Stomach smooth muscle (tissue), 2 donors: Measurements from ENCODE around the gene KDELR3.

Experiments used
- H3K27ac ChIP-seq: one replicate; pipeline ENCODE4 v1.7.0; 2013; ENCODE audit warnings: mild to moderate bottlenecking, low read length, inconsistent platforms
- H3K27me3 ChIP-seq, 2 donors: one replicate each; pipeline ENCODE4 v1.7.0; 2013; ENCODE audit warnings: low read length in 2 of 2; ENCODE audit not compliant: insufficient read depth in 2 of 2, control insufficient read depth in 1 of 2
- H3K36me3 ChIP-seq, 2 donors: one replicate each; pipeline ENCODE4 v1.7.0; 2013; ENCODE audit warnings: low read length in 2 of 2; ENCODE audit not compliant: control insufficient read depth in 2 of 2, insufficient read depth in 2 of 2
- H3K4me1 ChIP-seq: one replicate; pipeline ENCODE4 v1.7.0; 2013; ENCODE audit warnings: low read length; ENCODE audit not compliant: control insufficient read depth, insufficient read depth
- H3K4me3 ChIP-seq, 2 donors: one replicate each; pipeline ENCODE4 v1.7.0; 2013; ENCODE audit warnings: low read length in 2 of 2
- H3K9ac ChIP-seq, 2 donors: one replicate each; pipeline ENCODE4 v1.7.0; 2013; ENCODE audit warnings: low read length in 2 of 2, mild to moderate bottlenecking in 1 of 2
- H3K9me3 ChIP-seq, 2 donors: one replicate each; pipeline ENCODE4 v1.7.0; 2013; ENCODE audit warnings: low read length in 2 of 2; ENCODE audit not compliant: control insufficient read depth in 2 of 2
- donor health status: healthy.
- donor health status: Pancreatic carcinoma.

KDELR3 gene

DNA sequence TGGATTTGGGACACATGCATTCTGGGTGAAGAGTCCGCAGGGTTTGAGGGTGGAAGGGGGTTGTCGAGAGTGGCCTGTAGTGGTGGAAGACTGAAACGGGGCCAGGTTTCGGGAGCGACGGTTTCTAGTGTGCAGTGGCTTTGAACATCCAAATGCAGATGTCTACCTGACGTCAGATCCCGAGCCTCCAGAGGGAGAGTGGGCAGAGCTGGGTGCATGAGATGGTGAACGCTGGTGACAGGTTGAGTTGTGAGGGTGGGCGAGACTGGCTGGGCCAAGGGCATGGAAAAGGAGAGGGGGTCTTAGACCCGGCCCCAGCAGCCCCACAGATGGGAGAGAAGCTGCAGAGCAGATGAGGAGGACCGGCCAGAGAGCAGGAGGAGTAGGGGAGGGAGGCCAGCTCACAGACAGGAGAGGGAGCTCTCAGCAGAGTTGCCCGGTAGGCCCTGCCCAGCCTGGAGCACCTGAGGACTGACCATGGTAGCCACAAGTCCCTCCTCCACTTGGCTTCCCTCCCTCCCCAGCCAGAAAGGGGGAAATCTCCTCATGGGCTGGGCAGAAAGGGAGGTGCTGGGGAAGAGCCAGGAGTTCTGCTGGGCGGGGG, 27.0 kb upstream of the KDELR3 start:
- no peaks in the 10 kb centered on the region for H3K36me3 ChIP-seq
- H3K27ac ChIP-seq = no peak overlapping the region
- H3K27me3 ChIP-seq = no peaks in the 10 kb centered on the region
- H3K9ac ChIP-seq = no peak overlapping the region
- no peaks in the 10 kb centered on the region for H3K4me1 ChIP-seq
- H3K9me3 ChIP-seq = no peaks in the 10 kb centered on the region
- no peak overlapping the region for H3K4me3 ChIP-seq

DNA sequence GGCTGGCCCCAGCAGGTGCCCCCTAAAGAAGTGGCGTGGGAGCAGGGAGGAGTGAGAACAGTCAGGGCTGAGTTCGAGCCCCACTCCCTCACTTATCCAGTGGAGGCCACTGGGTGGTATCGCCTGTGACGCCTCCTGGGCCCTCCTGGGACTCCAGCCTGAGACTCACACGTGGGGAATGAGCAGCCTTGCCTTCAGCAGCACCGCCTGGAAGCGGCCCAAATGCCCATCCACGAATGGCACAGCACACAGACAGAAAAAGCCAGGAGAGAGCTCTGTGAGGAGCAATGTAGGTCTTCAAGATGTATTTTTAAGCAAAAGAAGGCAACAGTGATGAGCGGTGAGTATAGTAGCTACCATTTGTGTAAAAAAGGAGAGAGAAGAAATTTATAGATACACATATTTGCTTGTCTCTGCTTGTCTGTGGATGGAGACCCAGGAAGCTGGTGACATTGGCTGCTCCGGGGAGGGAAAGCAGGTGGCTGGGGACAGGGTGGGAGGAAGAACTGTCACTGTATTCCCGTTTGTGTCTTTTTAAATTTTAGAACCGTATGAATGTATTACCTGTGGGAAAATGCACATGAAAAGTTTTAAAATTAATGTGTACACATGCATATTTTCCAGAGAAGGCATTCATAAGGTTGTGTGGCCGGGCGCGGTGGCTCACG, 26.1 kb upstream of the KDELR3 start:
- no peaks in the 10 kb centered on the region for H3K4me1 ChIP-seq
- no peak overlapping the region for H3K4me3 ChIP-seq
- no peaks in the 10 kb centered on the region for H3K36me3 ChIP-seq
- no peak overlapping the region for H3K9ac ChIP-seq
- H3K27ac ChIP-seq = no peak overlapping the region
- no peaks in the 10 kb centered on the region for H3K9me3 ChIP-seq
- peaks cover 2 to 5% of the 10 kb centered on the region in 2 donors for H3K27me3 ChIP-seq

DNA sequence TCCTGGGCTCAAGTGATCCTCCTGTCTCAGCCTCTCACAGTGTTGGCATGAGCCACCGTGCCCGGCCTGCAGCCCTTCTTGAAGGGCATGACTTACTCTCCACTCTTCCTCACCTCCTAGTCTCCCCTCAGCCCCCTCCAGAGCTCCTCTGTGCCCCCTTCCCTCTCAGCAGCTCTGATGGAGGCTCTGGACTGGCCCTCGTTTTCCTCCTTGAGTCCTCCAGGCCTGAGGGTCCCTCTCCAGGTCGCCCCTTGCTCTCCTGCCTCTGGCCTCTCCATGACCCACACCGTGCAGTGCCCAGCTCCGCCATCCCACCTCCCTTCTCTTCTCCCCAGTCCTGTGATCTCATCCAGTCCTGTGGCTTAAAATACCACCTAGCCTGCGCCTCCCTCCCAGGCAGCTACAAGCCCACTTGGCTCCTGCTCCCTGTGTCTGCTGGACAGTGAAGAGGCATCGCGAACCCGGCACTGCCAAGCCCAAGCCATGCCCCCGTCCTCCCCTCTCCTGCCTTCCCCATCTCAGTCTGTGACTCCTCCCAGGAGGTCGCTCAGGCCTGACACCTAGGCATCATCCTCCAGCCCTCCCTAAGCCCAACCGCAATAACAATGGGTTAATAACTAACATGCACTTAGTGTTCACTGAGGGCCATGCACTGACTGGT, 24.8 kb upstream of the KDELR3 start:
- no peaks in the 10 kb centered on the region for H3K4me1 ChIP-seq
- peaks cover 2 to 5% of the 10 kb centered on the region in 2 donors for H3K27me3 ChIP-seq
- H3K9ac ChIP-seq = no peak overlapping the region
- H3K4me3 ChIP-seq = no peak overlapping the region
- no peaks in the 10 kb centered on the region for H3K36me3 ChIP-seq
- no peak overlapping the region for H3K27ac ChIP-seq
- H3K9me3 ChIP-seq = no peaks in the 10 kb centered on the region

DNA sequence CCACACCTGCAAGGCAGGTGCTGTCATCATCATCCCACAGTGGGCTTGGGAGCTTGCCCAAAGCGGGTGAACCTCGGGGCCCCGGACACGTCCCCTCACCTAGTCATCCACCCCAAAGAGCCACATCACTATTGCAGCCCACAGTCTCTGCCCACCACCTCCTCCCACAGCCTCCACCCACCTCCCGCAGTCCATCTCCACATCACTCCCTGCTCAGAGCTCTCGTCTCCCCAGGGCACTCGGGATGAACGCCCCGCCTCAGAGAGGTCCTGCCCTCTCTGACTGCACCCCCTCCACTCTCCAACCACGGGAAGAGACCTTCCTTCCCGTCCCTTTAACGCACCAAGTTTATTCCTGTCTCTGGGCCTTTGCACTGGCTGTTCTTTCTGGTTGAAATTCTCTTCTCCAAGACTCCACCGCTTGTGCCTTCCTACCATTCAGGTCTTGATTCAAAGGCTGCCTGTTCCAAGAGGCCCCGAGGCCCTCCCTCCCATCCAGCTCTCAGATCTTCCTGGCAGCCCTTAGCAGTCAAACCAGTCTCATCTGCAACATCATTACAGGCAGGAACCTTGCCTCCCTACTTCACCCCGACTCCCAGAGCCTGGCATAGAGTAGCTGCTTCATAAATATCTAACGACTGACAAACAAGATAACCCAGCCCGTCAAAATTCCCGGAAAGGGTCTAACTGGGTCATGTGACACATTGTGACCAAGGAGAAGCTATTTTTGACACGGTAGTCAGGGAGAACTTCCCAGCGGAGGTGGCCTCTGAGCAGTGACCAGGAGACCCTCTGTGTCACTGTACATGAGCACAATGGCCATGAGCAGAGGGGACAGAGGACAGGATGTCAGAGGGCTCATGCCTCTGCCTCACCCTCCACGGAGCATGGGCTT, 24.0 kb upstream of the KDELR3 start:
- Histone ChIP-seq H3K27me3 (peaks cover 4 to 5% of the 10 kb centered on the region in 2 donors), H3K4me3 (no peak overlapping the region), H3K9me3 (no peaks in the 10 kb centered on the region), H3K4me1 (no peaks in the 10 kb centered on the region), H3K9ac (no peak overlapping the region), H3K27ac (no peak overlapping the region), H3K36me3 (no peaks in the 10 kb centered on the region)

DNA sequence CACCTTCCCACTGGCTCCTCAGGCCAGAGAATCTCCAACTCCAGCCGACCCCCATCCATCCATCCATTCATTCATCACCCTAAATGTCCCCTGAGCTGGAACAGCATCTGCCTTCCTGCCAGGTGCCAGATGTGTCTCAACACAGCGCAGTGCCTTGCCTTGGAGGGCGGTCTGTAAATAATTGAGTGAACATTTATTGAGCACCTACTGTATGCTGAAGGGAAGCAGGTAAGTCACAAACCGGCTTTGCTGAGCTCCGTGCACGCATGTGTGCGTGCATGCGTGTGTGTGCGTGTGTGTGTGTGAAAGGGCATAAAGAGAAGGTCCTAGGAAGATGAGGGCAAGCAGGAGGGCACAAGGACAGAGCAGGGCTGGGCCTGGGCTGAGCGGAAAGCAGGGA, 23.1 kb upstream of the KDELR3 start:
- Histone ChIP-seq H3K27me3 (peaks cover 5 to 14% of the 10 kb centered on the region in 2 donors), H3K4me1 (no peaks in the 10 kb centered on the region), H3K9me3 (no peaks in the 10 kb centered on the region), H3K4me3 (no peak overlapping the region), H3K9ac (no peak overlapping the region), H3K36me3 (no peaks in the 10 kb centered on the region), H3K27ac (no peak overlapping the region)

DNA sequence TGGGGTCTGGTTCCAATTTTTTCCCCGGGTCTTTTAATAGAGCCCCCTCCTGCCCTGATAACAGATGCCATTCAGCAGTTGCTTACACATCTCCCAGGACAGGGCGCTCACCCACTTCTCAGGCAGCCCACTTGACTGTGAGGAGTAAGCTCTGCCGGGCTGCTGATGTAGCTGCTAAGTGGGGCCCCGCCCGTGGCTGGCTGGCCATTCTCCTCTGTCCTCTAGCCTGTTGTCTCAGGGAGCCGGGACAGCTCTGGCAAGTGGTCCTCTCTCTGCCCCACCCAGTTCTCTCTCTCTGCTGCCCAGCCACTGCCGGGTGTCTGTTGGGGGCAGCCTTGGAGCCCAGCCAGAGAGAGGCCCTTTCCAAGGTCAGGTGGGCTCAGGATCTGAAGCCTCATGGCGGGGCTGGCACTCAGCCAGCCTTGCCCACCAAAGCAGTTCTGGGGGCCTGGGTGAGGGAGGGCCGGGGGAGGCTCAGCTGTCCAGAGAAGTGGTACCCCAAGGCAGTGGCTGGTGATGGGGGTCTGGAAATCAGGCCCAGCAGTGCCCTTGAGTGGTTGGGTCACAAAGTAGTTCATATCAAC, 21.8 kb upstream of the KDELR3 start:
- Histone ChIP-seq H3K4me1 (no peaks in the 10 kb centered on the region), H3K9me3 (no peaks in the 10 kb centered on the region), H3K36me3 (no peaks in the 10 kb centered on the region), H3K27ac (no peak overlapping the region), H3K27me3 (peaks cover 10 to 20% of the 10 kb centered on the region in 2 donors), H3K4me3 (no peak overlapping the region), H3K9ac (no peak overlapping the region)

DNA sequence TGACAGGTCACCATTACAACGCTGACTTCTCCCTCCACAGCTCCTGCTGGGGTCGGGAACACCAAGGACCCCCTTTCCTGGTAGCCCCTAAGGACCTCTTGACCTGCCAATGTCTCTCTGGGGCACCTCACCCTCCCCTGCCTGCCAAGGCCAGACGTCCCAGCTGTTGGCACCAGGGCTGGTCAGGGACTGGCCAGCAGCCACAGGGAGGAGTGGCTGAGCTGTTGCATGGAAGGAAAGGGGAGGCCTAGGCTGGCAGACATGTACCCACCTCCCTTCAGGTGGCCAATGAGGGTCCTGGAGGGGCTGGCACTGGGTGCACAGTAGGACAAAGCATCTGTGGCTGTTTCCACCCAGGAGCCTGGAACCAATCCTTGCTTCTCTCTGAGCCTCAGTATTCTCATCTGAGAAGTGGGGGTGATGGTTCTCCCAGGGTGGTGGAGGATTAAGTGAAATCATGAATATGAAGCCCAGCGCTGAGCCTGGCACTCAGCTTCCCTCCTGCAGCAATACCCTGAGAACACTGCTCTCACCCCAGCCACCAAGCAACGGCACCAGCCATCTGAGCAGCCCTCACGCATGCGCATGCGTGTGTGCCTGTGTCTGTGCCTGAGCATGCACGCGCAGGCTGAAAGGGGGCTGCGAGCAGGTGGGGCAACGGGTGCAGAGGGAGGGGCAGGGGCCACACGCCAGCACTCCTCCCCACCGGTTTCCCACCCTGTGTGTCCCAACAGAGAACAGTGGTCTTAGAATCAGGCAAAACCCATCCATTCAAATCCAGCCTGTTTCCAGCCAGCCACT, 18.8 kb upstream of the KDELR3 start:
- Histone ChIP-seq H3K27ac (no peak overlapping the region), H3K9me3 (no peaks in the 10 kb centered on the region), H3K4me1 (peaks cover 9% of the 10 kb centered on the region), H3K36me3 (no peaks in the 10 kb centered on the region), H3K4me3 (no peak overlapping the region), H3K27me3 (peaks cover 28 to 45% of the 10 kb centered on the region in 2 donors), H3K9ac (no peak overlapping the region)

DNA sequence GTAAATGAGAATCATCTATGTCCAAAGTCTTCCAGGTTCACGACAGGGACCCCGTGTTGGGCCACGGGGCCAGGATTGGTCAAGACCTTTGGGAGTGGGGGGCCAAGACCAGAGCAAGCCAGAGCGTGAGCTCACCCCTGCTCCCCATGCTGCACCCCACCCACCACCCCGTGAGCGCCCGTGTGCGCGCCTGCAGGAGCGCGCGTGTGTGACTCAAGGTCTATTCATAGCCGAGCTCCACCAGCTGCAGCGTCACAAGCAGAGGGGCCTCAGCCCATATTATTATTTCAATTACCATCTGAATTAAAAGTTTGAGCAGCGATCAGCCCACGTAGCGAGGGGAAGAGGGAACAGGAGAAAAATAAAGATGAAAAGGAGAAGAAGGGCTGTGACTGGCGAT, 18.1 kb upstream of the KDELR3 start:
- no peaks in the 10 kb centered on the region for H3K36me3 ChIP-seq
- H3K27ac ChIP-seq = no peak overlapping the region
- H3K9ac ChIP-seq = no peak overlapping the region
- H3K4me1 ChIP-seq = peaks cover 16% of the 10 kb centered on the region
- peaks cover 34 to 50% of the 10 kb centered on the region in 2 donors for H3K27me3 ChIP-seq
- no peak overlapping the region for H3K4me3 ChIP-seq
- H3K9me3 ChIP-seq = no peaks in the 10 kb centered on the region

DNA sequence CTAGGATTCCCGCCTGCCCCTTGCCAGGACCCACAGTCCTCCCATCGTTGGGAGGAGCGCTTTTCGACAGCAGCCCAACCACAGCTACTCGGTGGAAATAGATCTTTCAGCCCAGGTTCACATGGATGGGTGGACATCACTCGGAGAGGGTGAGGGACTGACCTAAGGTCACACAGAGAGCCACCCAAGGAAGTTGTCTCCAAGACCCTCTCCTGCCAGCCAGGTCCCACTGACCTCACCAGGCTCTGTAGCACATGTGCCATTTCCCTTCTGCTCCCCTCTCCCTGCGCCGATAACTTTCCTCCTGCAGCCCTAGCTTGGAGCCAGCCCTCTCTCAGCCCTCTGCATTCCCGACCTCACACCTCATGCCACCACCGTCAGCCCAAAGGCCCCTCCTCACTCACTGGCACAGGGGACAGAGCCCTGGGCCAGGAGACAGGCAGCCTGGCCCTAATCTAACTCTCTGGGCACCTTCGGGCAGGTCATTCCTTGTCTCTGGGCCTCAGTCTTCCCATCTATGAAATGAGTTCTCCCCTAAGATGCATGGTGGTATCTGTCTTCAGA, 17.6 kb upstream of the KDELR3 start:
- no peaks in the 10 kb centered on the region for H3K36me3 ChIP-seq
- H3K27ac ChIP-seq = no peak overlapping the region
- peaks cover 18% of the 10 kb centered on the region for H3K4me1 ChIP-seq
- no peak overlapping the region for H3K9ac ChIP-seq
- no peaks in the 10 kb centered on the region for H3K9me3 ChIP-seq
- H3K27me3 ChIP-seq = peaks cover 36 to 50% of the 10 kb centered on the region in 2 donors
- H3K4me3 ChIP-seq = no peak overlapping the region
